GM12878 (cell line): Measurements from ENCODE around the gene DYSF. TPM values are rescaled to one million over a fixed set of nuclear protein-coding genes. Genes with fewer than 3 reads are reported as not detected.

Source experiments
- ATAC-seq: fragments of 200-7000 bp; cut with Tn5 transposase; 3 replicates; pipeline ENCODE4 v1.9.1; 2020; ENCODE audit warnings: mild to moderate bottlenecking, moderate library complexity
- BruUV-seq: library from RNA; stranded (reverse); fragments of 400-500 nt; replicated peaks from 2 replicates; lab custom pipeline; 2021; lab: Mats Ljungman, UMichigan
- CTCF ChIA-PET: fragments of 300-600 bp; sonication (Branson Sonifier 250); formaldehyde crosslinking; extraction: SDS; loops from one replicate; lab custom pipeline; 2021; ENCODE audit warnings: inconsistent platforms; lab: Yijun Ruan, JAX
- POLR2A ChIA-PET: fragments of 350-600 bp; formaldehyde crosslinking; extraction: SDS; loops from one replicate; lab custom pipeline; 2021; ENCODE audit warnings: inconsistent platforms; lab: Charles Lee
- RAD21 ChIA-PET: fragments of 300-600 bp; sonication (Branson Sonifier 250); formaldehyde crosslinking; loops from one replicate; lab custom pipeline; 2023; ENCODE audit warnings: antibody characterized with exemption; ENCODE audit not compliant: unreplicated experiment; lab: Charles Lee
- SMC1A ChIA-PET: fragments of 300-600 bp; sonication (Branson Sonifier 250); formaldehyde crosslinking; loops from one replicate; lab custom pipeline; 2023; ENCODE audit not compliant: unreplicated experiment, uncharacterized antibody; lab: Charles Lee
- DNase-seq: peaks from one replicate; pipeline ENCODE4 v3.0.0-alpha.2; 2011; ENCODE audit warnings: low read depth, low spot score
- FAIRE-seq: peaks from 3 replicates; lab custom pipeline; 2011; peaks lifted over from hg19 to GRCh38; lab: Jason Lieb, UNC
- H2AFZ ChIP-seq: 2 replicates; pipeline ENCODE4 v1.6.0; 2011; ENCODE audit warnings: low read depth, low read length, control low read depth; ENCODE audit not compliant: control insufficient read depth
- H3K27ac ChIP-seq: 2 replicates; pipeline ENCODE4 v1.5.1; 2011; ENCODE audit warnings: control low read depth; ENCODE audit not compliant: control insufficient read depth, insufficient read depth
- H3K27me3 ChIP-seq, 2 experiments: replicated peaks in 1 of 2; 2 replicates each; pipeline versions ENCODE4 v1.6.0 to v1.6.1; 2011; ENCODE audit warnings: low read length in 1 of 2; ENCODE audit not compliant: control insufficient read depth in 2 of 2, insufficient read depth in 2 of 2
- H3K36me3 ChIP-seq, 2 experiments: 2 replicates each; pipeline ENCODE4 v1.5.1; 2011; ENCODE audit warnings: low read length in 1 of 2; ENCODE audit not compliant: control insufficient read depth in 2 of 2, insufficient read depth in 2 of 2
- H3K4me1 ChIP-seq: 2 replicates; pipeline ENCODE4 v1.6.1; 2011; ENCODE audit warnings: mild to moderate bottlenecking, low read length, moderate library complexity, mixed read lengths; ENCODE audit not compliant: control insufficient read depth, insufficient read depth
- H3K4me2 ChIP-seq: 2 replicates; pipeline ENCODE4 v1.6.0; 2011; ENCODE audit warnings: control low read depth; ENCODE audit not compliant: control insufficient read depth, insufficient read depth
- H3K4me3 ChIP-seq: fragments of 200-600 bp; sonication (generic); 2 replicates; pipeline ENCODE4 v1.5.1; 2016
- H3K79me2 ChIP-seq: 2 replicates; pipeline ENCODE4 v1.6.0; 2011; ENCODE audit warnings: low read length; ENCODE audit not compliant: control insufficient read depth, insufficient read depth
- H3K9ac ChIP-seq: 2 replicates; pipeline ENCODE4 v1.8.0; 2011; ENCODE audit warnings: low read length, control low read depth, mixed read lengths; ENCODE audit not compliant: control insufficient read depth, insufficient read depth
- H3K9me3 ChIP-seq: replicated peaks from 3 replicates; pipeline ENCODE4 v1.5.1; 2011; ENCODE audit warnings: mild to moderate bottlenecking, low read length; ENCODE audit not compliant: control insufficient read depth, insufficient read depth
- H4K20me1 ChIP-seq: 2 replicates; pipeline ENCODE4 v1.6.0; 2011; ENCODE audit not compliant: control insufficient read depth, insufficient read depth
- BACH1 ChIP-seq: fragments of 450-650 bp; IDR thresholded peaks from 2 replicates; pipeline ENCODE4 v1.6.1; 2017; ENCODE audit warnings: mild to moderate bottlenecking, borderline replicate concordance
- JUND ChIP-seq: IDR thresholded peaks from 2 replicates; pipeline ENCODE4 v1.6.1; 2012; ENCODE audit warnings: low read depth, mild to moderate bottlenecking, low read length, improper control_type of control experiment, moderate library complexity
- MTA3 ChIP-seq: IDR thresholded peaks from 2 replicates; pipeline ENCODE4 v1.6.1; 2012; ENCODE audit warnings: low read length, inconsistent platforms, borderline replicate concordance
- NBN ChIP-seq: fragments of 450-650 bp; IDR thresholded peaks from 2 replicates; pipeline ENCODE4 v1.6.1; 2016
- NR2F1 ChIP-seq: fragments of 450-650 bp; conservative IDR thresholded peaks from 2 replicates; pipeline ENCODE4 v1.6.1; 2017; ENCODE audit warnings: mild to moderate bottlenecking
- POLR2AphosphoS5 ChIP-seq: IDR thresholded peaks from 2 replicates; pipeline ENCODE4 v1.6.1; 2011; ENCODE audit warnings: mild to moderate bottlenecking, low read length, inconsistent platforms
- TAF1 ChIP-seq: IDR thresholded peaks from 2 replicates; pipeline ENCODE4 v1.6.1; 2011; ENCODE audit warnings: mild to moderate bottlenecking, low read depth, low read length, borderline replicate concordance
- ZNF217 ChIP-seq: fragments of 450-650 bp; IDR thresholded peaks from 2 replicates; pipeline ENCODE4 v1.6.1; 2017; ENCODE audit warnings: antibody characterized with exemption, mild to moderate bottlenecking
- ZNF274 ChIP-seq: IDR thresholded peaks from one replicate; pipeline ENCODE4 v1.8.0; 2011; ENCODE audit not compliant: insufficient read length, insufficient read depth
- ZSCAN29 ChIP-seq: fragments of 450-650 bp; IDR thresholded peaks from 2 replicates; pipeline ENCODE4 v1.6.1; 2017; ENCODE audit warnings: mild to moderate bottlenecking, moderate library complexity
- WGBS: methylation state at CpG from one replicate; pipeline ENCODE4 v1.1.6; 2016; ENCODE audit warnings: low lambda C conversion rate; ENCODE audit not compliant: insufficient replicate concordance, insufficient coverage; ENCODE audit errors: missing lambda C conversion rate; 5-methylcytosine and 5-hydroxymethylcytosine counted together
- in situ Hi-C: fragments of 300-500 bp; cut with MboI; formaldehyde crosslinking; loops from 9 replicates; pipeline ENCODE4 v1.14.3; 2018; ENCODE audit warnings: mixed read lengths
- intact Hi-C: fragments of 100-400 bp; cut with micrococcal nuclease; formaldehyde crosslinking; loops from one replicate; pipeline ENCODE4 v1.14.2; 2022; ENCODE audit not compliant: unreplicated experiment
- polyA plus RNA-seq, 11 experiments: library from polyadenylated mRNA; depleted of rRNA in 4 of 11; unstranded in 6 of 11; stranded (reverse) in 5 of 11; fragments of >200 nt; fragmentation: Nextera tagmentation in 4 of 11; fragmentation: Illumina TruSeq in 1 of 11; extraction: Ambion mirVana in 4 of 11; extraction: Trizol in 1 of 11; gene quantifications; 1 replicate in 1 of 11; 2 replicates in 10 of 11; pipeline versions ENCODE4 v1.2.1 to v1.2.3, GENCODE V29; 2011 to 2016; ENCODE audit warnings: inconsistent platforms in 2 of 11, missing spikeins in 2 of 11, low read depth in 1 of 11
- total RNA-seq, 4 experiments: library from RNA; depleted of rRNA in 3 of 4; stranded (reverse); fragments of >200 nt in 3 of 4; fragmentation: Illumina TruSeq in 1 of 4; extraction: Trizol in 1 of 4; gene quantifications; 2 replicates each; pipeline versions ENCODE4 v1.2.1 to v1.2.3, GENCODE V29; 2013 to 2021
- TF ChIP-seq, protein P1 (sequence below): fragments of 450-650 bp; IDR thresholded peaks from 2 replicates; pipeline ENCODE4 v1.6.1; 2018; ENCODE audit warnings: mild to moderate bottlenecking, low read depth, moderate library complexity; ENCODE audit not compliant: partially characterized antibody
- TF ChIP-seq, protein P2 (sequence below): fragments of 450-650 bp; IDR thresholded peaks from 2 replicates; pipeline ENCODE4 v1.6.1; 2017; ENCODE audit warnings: low read depth, mild to moderate bottlenecking, moderate library complexity
- TF ChIP-seq, protein P3 (sequence below): IDR thresholded peaks from 2 replicates; pipeline ENCODE4 v1.6.1; 2012; ENCODE audit warnings: low read depth, low read length, improper control_type of control experiment
- TF ChIP-seq, protein P4 (sequence below): IDR thresholded peaks from 2 replicates; pipeline ENCODE4 v1.6.1; 2011; ENCODE audit warnings: low read depth, low read length, improper control_type of control experiment, borderline replicate concordance
- TF ChIP-seq, protein P5 (sequence below): IDR thresholded peaks from 2 replicates; pipeline ENCODE4 v1.6.1; 2011; ENCODE audit warnings: borderline replicate concordance, low read depth, mild to moderate bottlenecking, moderate library complexity, low read length; ENCODE audit not compliant: insufficient read depth, poor library complexity, severe bottlenecking

The DYSF gene
- total and polyA plus RNA-seq, 10 of the 15 experiments (the other 5 are each of a cell fraction or from before 2014, with no cell fraction given), result under 0.01 to 0.15 (median 0.03) TPM; not detected in 7

DNA sequence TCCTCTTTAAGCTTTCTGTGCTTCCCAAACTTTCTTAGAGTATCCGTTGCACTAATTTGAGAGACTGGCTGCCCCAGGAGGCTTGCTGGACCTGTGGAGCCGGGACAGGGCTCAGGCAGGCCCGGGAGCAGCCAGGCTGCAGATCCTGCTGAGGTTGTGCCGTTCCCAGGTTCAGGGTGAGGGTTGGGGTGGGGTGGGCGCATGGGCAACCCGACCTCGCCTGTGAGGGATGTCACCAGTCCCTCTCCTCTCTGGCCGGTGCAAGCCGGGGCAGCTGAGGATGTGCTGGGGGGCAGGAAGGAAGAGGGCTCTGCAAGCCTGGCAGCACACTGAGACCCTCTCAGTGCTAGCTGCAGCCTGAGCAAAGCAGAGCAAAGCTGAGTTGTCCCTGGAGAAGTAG, 57.6 kb downstream of the DYSF start (continued):
- TF ChIP-seq, protein P1, sequence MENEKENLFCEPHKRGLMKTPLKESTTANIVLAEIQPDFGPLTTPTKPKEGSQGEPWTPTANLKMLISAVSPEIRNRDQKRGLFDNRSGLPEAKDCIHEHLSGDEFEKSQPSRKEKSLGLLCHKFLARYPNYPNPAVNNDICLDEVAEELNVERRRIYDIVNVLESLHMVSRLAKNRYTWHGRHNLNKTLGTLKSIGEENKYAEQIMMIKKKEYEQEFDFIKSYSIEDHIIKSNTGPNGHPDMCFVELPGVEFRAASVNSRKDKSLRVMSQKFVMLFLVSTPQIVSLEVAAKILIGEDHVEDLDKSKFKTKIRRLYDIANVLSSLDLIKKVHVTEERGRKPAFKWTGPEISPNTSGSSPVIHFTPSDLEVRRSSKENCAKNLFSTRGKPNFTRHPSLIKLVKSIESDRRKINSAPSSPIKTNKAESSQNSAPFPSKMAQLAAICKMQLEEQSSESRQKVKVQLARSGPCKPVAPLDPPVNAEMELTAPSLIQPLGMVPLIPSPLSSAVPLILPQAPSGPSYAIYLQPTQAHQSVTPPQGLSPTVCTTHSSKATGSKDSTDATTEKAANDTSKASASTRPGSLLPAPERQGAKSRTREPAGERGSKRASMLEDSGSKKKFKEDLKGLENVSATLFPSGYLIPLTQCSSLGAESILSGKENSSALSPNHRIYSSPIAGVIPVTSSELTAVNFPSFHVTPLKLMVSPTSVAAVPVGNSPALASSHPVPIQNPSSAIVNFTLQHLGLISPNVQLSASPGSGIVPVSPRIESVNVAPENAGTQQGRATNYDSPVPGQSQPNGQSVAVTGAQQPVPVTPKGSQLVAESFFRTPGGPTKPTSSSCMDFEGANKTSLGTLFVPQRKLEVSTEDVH, result no peak
- TF ChIP-seq, all 136 proteins: peak for 0

DNA sequence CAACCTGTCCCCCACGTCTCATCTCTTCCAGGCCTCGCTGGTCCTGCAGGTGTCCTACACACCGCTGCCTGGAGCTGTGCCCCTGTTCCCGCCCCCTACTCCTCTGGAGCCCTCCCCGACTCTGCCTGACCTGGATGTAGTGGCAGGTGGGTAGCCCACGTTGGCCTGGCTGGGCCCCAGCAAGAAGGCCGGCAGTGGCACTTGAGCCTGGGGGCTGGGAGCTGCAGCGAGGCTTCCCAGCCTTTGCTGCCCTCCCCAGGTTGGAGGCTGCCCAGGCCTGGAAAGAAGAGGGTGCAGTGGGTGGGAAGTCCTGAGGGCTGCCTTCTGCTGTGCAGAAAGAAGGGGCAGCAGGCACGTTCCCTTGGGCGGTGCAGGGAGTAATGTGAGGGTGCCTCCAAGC, 58.4 kb downstream of the DYSF start:
- BruUV-seq, result no TSS peak
- H4K20me1 ChIP-seq, result no peaks in the 10 kb centered on the region
- H3K4me3 ChIP-seq, result no peak overlapping the region
- in situ Hi-C loops (loop anchor here (25.0 kb wide), 1 partner anchor 349 kb away; no protein-coding TSS in a partner anchor), intact Hi-C loops (loop anchor here (2.0 to 5.0 kb wide), 2 partner anchors 287 to 489 kb away; no protein-coding TSS in a partner anchor)
- H3K9ac ChIP-seq, result no peak overlapping the region
- RAD21 ChIA-PET, result interaction anchor here (9.9 kb wide), 1 partner anchor 213 kb away, joined by 158 read pairs; no protein-coding TSS in a partner anchor
- no peak for DNase-seq
- H2AFZ ChIP-seq, result no peak overlapping the region
- WGBS, result 25% methylated on average over 10 of the region's 10 CpGs
- no peak overlapping the region for H3K27ac ChIP-seq
- H3K79me2 ChIP-seq, result no peaks in the 10 kb centered on the region
- SMC1A ChIA-PET, result interaction anchor here (1.7 kb wide), 1 partner anchor 212 kb away, joined by 7 read pairs; no protein-coding TSS in a partner anchor
- peaks cover 0 to 6% of the 10 kb centered on the region in 2 experiments; a peak in 2 of 4 replicates for H3K27me3 ChIP-seq
- TF ChIP-seq NBN (no peak), ZNF217 (no peak), NR2F1 (no peak), BACH1 (no peak), ZNF274 (no peak), POLR2AphosphoS5 (no peak), TAF1 (no peak), JUND (no peak), ZSCAN29 (no peak), MTA3 (no peak)
- TF ChIP-seq, protein P2, sequence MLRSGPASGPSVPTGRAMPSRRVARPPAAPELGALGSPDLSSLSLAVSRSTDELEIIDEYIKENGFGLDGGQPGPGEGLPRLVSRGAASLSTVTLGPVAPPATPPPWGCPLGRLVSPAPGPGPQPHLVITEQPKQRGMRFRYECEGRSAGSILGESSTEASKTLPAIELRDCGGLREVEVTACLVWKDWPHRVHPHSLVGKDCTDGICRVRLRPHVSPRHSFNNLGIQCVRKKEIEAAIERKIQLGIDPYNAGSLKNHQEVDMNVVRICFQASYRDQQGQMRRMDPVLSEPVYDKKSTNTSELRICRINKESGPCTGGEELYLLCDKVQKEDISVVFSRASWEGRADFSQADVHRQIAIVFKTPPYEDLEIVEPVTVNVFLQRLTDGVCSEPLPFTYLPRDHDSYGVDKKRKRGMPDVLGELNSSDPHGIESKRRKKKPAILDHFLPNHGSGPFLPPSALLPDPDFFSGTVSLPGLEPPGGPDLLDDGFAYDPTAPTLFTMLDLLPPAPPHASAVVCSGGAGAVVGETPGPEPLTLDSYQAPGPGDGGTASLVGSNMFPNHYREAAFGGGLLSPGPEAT, result no peak
- TF ChIP-seq, protein P3, sequence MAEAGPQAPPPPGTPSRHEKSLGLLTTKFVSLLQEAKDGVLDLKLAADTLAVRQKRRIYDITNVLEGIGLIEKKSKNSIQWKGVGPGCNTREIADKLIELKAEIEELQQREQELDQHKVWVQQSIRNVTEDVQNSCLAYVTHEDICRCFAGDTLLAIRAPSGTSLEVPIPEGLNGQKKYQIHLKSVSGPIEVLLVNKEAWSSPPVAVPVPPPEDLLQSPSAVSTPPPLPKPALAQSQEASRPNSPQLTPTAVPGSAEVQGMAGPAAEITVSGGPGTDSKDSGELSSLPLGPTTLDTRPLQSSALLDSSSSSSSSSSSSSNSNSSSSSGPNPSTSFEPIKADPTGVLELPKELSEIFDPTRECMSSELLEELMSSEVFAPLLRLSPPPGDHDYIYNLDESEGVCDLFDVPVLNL, result no peak
- TF ChIP-seq, protein P4, sequence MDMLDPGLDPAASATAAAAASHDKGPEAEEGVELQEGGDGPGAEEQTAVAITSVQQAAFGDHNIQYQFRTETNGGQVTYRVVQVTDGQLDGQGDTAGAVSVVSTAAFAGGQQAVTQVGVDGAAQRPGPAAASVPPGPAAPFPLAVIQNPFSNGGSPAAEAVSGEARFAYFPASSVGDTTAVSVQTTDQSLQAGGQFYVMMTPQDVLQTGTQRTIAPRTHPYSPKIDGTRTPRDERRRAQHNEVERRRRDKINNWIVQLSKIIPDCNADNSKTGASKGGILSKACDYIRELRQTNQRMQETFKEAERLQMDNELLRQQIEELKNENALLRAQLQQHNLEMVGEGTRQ, result no peak
- TF ChIP-seq, protein P5, sequence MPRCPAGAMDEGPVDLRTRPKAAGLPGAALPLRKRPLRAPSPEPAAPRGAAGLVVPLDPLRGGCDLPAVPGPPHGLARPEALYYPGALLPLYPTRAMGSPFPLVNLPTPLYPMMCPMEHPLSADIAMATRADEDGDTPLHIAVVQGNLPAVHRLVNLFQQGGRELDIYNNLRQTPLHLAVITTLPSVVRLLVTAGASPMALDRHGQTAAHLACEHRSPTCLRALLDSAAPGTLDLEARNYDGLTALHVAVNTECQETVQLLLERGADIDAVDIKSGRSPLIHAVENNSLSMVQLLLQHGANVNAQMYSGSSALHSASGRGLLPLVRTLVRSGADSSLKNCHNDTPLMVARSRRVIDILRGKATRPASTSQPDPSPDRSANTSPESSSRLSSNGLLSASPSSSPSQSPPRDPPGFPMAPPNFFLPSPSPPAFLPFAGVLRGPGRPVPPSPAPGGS, result no peak
- no peak for FAIRE-seq
- POLR2A ChIA-PET, result no interaction called here
- no peaks in the 10 kb centered on the region for H3K4me1 ChIP-seq
- no peaks in the 10 kb centered on the region for H3K9me3 ChIP-seq
- no peaks in the 10 kb centered on the region for H3K36me3 ChIP-seq
- H3K4me2 ChIP-seq, result no peak overlapping the region
- CTCF ChIA-PET, result interaction anchor here (1.1 to 8.6 kb wide), 5 partner anchors 19 to 268 kb away, joined by 3 to 242 read pairs (median 3); no protein-coding TSS in a partner anchor
- ATAC-seq, result no peak
